Fibroblast of villous mesenchyme (primary cell): ENCODE data around the gene CD200. TPM values are rescaled to one million over a fixed set of nuclear protein-coding genes. Genes with fewer than 3 reads are reported as not detected.

Source experiments
- DNase-seq: peaks from one replicate; pipeline ENCODE4 v3.0.0-alpha.2; 2010; ENCODE audit warnings: low read depth
- H3K4me3 ChIP-seq: 2 replicates; pipeline ENCODE4 v1.5.1; 2011; ENCODE audit warnings: low read depth, mild to moderate bottlenecking, low read length
- CTCF ChIP-seq: IDR thresholded peaks from 2 replicates; pipeline ENCODE4 v1.5.1; 2012; ENCODE audit warnings: low read depth, mild to moderate bottlenecking, low read length; ENCODE audit not compliant: insufficient read depth
- total RNA-seq: library from RNA; depleted of rRNA; stranded (reverse); fragments of >200 nt; gene quantifications from 2 replicates; pipeline ENCODE4 v1.2.3, GENCODE V29; 2012

Gene CD200
- total RNA-seq, 1 donor: 1.3 TPM

DNA sequence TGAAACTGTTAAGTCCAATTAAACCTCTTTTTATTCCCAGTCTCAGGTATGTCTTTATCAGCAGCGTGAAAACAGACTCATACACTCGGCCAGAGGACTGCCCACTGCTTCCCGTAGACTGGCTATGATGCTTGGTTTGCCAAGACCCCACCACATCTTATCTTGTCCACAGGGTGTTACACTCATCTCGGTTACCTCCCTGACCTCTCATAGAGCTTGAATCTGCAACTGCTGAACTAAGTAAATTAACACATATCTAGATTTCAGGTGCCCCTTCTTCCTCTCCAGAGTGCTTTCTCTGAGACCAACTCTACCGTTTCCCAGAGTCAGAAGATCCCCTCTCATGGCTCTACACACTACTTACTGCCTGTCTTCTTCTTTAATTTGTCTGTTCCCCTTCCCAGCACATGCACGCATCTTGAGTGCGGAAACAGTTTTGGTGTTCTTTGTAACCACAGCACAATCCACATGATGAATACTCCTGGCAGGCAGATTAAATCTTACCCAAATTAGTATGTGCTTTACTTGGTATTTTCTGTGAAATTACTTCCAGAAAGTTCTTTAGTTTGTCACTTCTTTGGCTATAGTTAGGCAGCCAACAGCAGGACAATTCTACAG, 49.7 kb downstream of the CD200 start:
- H3K4me3 ChIP-seq: no peak overlapping the region
- DNase-seq: no peak
- no peak for TF ChIP-seq CTCF

DNA sequence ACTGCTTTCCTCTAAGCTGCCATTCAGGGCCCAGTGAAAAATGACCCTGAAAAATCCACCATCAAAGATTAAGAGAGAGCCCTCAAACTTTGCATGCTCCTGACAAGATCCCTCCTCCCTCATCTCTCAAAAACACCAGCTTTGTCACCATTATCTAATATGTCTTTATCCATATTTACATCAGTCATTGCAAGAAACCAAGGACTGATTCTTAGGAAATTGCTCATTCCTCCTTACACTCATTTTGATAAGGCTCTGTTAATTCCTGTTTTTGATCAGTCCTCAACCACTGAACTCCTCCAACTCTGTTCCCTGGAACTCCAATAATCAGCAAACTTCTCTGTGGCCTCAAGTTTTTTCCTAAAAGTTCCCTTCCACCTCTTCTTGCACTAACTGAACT, 51.8 kb downstream of the CD200 start:
- H3K4me3 ChIP-seq: no peak overlapping the region
- DNase-seq: no peak
- TF ChIP-seq CTCF: no peak

DNA sequence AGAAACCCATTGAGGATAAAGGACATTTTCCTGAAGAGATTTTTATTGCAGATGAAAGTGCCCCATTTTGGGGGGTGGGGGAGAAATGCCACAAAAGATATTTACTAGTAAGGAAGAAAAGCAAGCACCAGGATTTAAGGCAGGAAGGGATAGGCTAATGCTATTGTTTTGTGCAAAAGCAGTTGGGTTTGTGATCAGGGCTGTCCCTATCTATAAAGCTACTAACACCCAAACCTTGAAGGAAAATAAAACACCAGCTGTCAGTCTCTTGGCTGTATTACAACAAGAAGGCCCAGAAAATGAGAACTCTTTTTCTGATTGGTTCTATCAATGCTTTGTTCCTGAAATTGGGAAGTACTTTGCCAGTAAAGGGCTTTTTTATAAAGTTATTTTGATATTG, 56.0 kb downstream of the CD200 start:
- DNase-seq: no peak
- TF ChIP-seq CTCF: no peak
- H3K4me3 ChIP-seq: no peak overlapping the region

DNA sequence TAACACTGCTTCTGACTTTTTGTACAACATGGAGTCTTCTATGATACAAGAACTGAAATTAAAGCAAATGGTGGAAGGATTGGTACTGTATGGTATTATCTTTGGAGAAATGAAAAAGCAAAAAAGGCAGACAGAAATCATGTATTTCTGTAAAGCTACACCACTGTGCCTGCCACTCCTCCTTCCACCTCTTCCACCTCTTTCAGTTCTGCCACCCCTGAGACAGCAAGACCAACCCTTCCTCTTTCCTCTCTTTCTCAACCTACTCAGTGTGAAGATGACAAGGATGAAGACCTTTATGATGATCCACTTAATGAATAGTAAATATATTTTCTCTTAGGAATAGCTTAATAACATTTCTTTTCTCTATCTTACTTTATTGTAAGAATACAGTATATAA, 57.0 kb downstream of the CD200 start:
- no peak for DNase-seq
- H3K4me3 ChIP-seq: no peak overlapping the region
- no peak for TF ChIP-seq CTCF

- no peak overlapping the region for H3K4me3 ChIP-seq
- no peak for TF ChIP-seq CTCF
- peak; percentile 92 for DNase-seq
These were observed 58.1 kb downstream of the CD200 start for GRCh38 chr3:112390783-112391641.

DNA sequence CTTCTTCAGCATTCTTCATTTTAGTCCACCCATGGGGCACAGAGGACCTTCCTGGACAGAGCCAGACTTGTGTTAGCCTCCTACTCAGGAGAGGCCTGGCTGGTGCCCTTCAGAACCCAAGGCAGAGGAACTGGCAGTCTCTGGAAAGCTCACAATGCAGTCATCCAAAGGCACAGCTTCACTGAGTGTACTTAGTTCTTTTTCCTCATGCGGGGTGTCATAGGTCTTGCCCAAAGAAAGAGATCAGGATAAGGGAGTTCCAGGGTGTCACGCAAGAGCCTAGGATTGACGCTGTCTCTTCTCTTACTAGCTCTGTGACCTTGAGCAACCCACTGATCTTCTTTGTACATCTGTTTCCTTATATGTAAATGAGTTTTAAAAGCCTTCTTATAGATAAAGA, 58.7 kb downstream of the CD200 start:
- DNase-seq: peak; percentile 74
- no peak overlapping the region for H3K4me3 ChIP-seq
- no peak for TF ChIP-seq CTCF
